ENCODE data around the gene CTSH.

DNA sequence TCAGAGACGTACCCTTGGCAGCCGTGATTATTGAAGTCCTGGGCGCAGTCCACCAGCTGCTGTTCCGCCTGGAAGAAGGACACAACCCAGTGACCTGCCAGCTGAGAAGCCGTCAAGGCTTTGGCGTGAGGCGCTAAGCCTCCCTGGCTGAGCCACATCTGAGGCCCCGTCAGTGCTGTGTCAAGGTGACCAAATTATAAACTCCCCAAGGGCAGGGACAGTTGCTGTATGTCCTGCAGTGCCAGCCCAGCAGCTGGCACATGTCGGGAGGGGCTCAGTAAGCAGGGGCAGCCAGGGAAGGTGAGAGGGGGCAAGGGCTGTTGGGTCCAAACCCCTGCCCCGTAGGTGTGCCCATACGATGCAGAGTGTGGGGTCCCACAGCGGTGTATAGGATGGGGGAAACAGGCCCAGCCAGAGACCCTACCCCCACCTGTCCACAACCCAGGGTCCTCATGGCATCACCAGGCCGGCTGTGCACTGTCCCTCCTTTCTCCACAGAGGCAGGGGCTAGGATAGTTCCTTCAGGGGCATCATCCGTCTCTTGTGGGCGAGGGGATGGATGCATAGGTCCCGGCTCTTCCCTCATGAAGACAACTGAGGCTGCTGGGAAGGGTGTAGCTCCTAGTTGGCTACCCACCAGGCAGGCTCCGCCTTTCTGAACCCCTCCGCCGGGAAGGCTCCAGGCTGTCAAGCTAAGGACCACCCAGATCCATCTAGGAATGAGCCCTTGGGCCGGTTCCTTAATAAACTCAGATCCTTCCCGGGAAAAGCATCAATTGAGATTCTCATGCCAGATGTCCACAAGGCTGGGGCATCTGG is 13.2 kb downstream of the CTSH start:
- TF ChIP-seq, protein P1, sequence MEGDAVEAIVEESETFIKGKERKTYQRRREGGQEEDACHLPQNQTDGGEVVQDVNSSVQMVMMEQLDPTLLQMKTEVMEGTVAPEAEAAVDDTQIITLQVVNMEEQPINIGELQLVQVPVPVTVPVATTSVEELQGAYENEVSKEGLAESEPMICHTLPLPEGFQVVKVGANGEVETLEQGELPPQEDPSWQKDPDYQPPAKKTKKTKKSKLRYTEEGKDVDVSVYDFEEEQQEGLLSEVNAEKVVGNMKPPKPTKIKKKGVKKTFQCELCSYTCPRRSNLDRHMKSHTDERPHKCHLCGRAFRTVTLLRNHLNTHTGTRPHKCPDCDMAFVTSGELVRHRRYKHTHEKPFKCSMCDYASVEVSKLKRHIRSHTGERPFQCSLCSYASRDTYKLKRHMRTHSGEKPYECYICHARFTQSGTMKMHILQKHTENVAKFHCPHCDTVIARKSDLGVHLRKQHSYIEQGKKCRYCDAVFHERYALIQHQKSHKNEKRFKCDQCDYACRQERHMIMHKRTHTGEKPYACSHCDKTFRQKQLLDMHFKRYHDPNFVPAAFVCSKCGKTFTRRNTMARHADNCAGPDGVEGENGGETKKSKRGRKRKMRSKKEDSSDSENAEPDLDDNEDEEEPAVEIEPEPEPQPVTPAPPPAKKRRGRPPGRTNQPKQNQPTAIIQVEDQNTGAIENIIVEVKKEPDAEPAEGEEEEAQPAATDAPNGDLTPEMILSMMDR (IDR thresholded peaks at IDR 0.05) = no peak
- no peak for TF ChIP-seq POLR2A (IDR thresholded peaks at IDR 0.05)
